BJ (cell line): ENCODE data around the gene STK39. TPM values are rescaled to one million over a fixed set of nuclear protein-coding genes. Genes with fewer than 3 reads are reported as not detected.

Source experiments
- CTCF ChIA-PET: fragments of 350-600 bp; formaldehyde crosslinking; extraction: SDS; loops from one replicate; lab custom pipeline; 2021; ENCODE audit warnings: antibody characterized with exemption, inconsistent platforms; lab: Yijun Ruan, JAX
- POLR2A ChIA-PET: fragments of 300-600 bp; sonication (Branson Sonifier 250); formaldehyde crosslinking; extraction: SDS; loops from one replicate; lab custom pipeline; 2021; ENCODE audit warnings: antibody characterized with exemption; lab: Charles Lee
- DNase-seq: peaks from one replicate; pipeline ENCODE4 v3.0.0-alpha.2; 2011; ENCODE audit warnings: low read depth
- H3K27me3 ChIP-seq: 2 replicates; pipeline ENCODE4 v1.6.0; 2011; ENCODE audit warnings: low read length; ENCODE audit not compliant: control insufficient read depth, insufficient read depth
- H3K36me3 ChIP-seq: 2 replicates; pipeline ENCODE4 v1.5.1; 2011; ENCODE audit warnings: low read length; ENCODE audit not compliant: control insufficient read depth, insufficient read depth
- H3K4me3 ChIP-seq: 2 replicates; pipeline ENCODE4 v1.5.1; 2011; ENCODE audit warnings: low read depth, mild to moderate bottlenecking, control low read depth, low read length
- polyA plus RNA-seq: library from polyadenylated mRNA; depleted of rRNA; stranded (reverse); fragments of >200 nt; gene quantifications from 2 replicates; pipeline ENCODE4 v1.2.3, GENCODE V29; 2011
- TF ChIP-seq, protein P1 (sequence below): IDR thresholded peaks from 2 replicates; pipeline ENCODE4 v1.5.1; 2011; ENCODE audit warnings: low read depth, mild to moderate bottlenecking, control low read depth, inconsistent platforms, low read length, moderate library complexity; ENCODE audit not compliant: insufficient read depth

The STK39 gene
- polyA plus RNA-seq, 1 experiment: 7.6 TPM

GRCh38 chr2:168003876-168004275 lies 243.5 kb downstream of the STK39 start:
- no peak for DNase-seq
- ChIA-PET CTCF (no interaction called here), POLR2A (no interaction called here)
- TF ChIP-seq, protein P1, sequence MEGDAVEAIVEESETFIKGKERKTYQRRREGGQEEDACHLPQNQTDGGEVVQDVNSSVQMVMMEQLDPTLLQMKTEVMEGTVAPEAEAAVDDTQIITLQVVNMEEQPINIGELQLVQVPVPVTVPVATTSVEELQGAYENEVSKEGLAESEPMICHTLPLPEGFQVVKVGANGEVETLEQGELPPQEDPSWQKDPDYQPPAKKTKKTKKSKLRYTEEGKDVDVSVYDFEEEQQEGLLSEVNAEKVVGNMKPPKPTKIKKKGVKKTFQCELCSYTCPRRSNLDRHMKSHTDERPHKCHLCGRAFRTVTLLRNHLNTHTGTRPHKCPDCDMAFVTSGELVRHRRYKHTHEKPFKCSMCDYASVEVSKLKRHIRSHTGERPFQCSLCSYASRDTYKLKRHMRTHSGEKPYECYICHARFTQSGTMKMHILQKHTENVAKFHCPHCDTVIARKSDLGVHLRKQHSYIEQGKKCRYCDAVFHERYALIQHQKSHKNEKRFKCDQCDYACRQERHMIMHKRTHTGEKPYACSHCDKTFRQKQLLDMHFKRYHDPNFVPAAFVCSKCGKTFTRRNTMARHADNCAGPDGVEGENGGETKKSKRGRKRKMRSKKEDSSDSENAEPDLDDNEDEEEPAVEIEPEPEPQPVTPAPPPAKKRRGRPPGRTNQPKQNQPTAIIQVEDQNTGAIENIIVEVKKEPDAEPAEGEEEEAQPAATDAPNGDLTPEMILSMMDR: no peak
- H3K36me3 ChIP-seq: peaks cover 2% of the 10 kb centered on the region; the same call in 1 of the 2 replicates
- no peak overlapping the region for H3K4me3 ChIP-seq
- H3K27me3 ChIP-seq: no peaks in the 10 kb centered on the region

DNA sequence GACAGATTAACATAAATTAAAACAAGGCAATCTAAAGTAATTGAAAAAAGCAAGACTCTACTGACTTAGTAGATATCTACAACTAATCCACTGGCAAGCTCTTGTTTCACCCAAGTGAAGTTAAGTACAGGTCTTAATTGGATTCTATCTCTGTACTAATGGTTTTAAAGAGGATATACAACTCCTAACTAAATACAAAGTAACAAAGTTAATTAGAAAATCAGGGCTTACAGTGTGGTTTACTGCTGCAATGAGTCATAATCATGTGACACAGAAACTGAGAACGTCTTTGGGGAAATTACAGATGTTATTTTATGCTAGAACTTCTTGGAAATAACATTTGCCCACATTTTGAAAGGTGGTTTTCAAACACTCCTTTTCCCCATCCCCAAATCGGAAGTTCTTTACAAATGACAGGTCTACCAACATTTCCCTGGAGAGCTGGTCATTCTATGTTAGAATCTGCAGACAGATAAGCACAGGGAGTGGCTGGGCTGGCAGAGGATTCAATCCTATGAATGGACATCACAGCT lies 245.3 kb downstream of the STK39 start:
- TF ChIP-seq, protein P1: no peak
- no peaks in the 10 kb centered on the region for H3K27me3 ChIP-seq
- ChIA-PET POLR2A (no interaction called here), CTCF (no interaction called here)
- H3K4me3 ChIP-seq: no peak overlapping the region
- no peak for DNase-seq
- H3K36me3 ChIP-seq: peaks cover 2% of the 10 kb centered on the region; the same call in 1 of the 2 replicates

DNA sequence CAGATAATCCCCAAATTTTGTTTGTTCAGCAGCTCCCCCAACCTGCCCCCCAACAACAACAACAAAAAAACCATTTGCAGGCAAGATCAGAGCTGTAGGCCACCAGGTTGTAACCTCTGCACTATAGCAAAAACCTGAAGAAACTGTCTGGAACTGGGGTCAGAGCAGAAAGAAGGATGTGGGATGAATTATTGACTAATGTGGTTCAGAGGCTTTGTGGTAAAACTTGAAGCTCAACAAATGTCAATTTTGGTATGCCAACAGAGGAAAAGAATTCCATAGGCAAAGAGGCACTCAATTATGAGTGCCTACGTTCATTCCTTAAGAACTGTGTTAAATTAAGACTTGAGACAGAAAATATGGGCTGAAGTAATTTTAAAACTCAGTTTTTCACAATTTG lies 255.1 kb downstream of the STK39 start:
- TF ChIP-seq, protein P1: no peak
- ChIA-PET CTCF (no interaction called here), POLR2A (no interaction called here)
- Histone ChIP-seq H3K27me3 (no peaks in the 10 kb centered on the region), H3K4me3 (no peak overlapping the region), H3K36me3 (peaks cover 3% of the 10 kb centered on the region; the same call in 1 of the 2 replicates)
- DNase-seq: no peak

- Histone ChIP-seq H3K27me3 (no peaks in the 10 kb centered on the region), H3K4me3 (no peak overlapping the region), H3K36me3 (no peaks in the 10 kb centered on the region)
- ChIA-PET CTCF (interaction anchor here (0.6 kb wide), 1 partner anchor 77 kb away, joined by 3 read pairs; no protein-coding TSS in a partner anchor), POLR2A (no interaction called here)
- TF ChIP-seq, protein P1: no peak
- DNase-seq: no peak
These were observed 257.3 kb downstream of the STK39 start for GRCh38 chr2:167990062-167990461.

- ChIA-PET CTCF (interaction anchor here (0.6 to 2.2 kb wide), 2 partner anchors 131 to 1910 kb away, joined by 5 to 10 read pairs; no protein-coding TSS in a partner anchor), POLR2A (no interaction called here)
- TF ChIP-seq, protein P1: no peak
- DNase-seq: no peak
- Histone ChIP-seq H3K27me3 (no peaks in the 10 kb centered on the region), H3K4me3 (no peak overlapping the region), H3K36me3 (no peaks in the 10 kb centered on the region)
These were observed 259.1 kb downstream of the STK39 start for GRCh38 chr2:167988296-167988695.
